HEK293 (cell line): Measurements from ENCODE around the gene AAK1.

Experiments
- CTCF ChIA-PET: fragments of 350-600 bp; formaldehyde crosslinking; extraction: SDS; loops from one replicate; lab custom pipeline; 2021; ENCODE audit warnings: antibody characterized with exemption; lab: Yijun Ruan, JAX
- POLR2A ChIA-PET: fragments of 300-600 bp; formaldehyde crosslinking; extraction: SDS; loops from one replicate; lab custom pipeline; 2020; ENCODE audit warnings: antibody characterized with exemption, inconsistent platforms; lab: Yijun Ruan, JAX
- H3K27ac ChIP-seq: fragments of 200-500 bp; sonication (Bioruptor generic); 2 replicates; pipeline ENCODE4 v1.5.1; 2014; ENCODE audit warnings: low read depth, low read length, control low read depth, inconsistent platforms; ENCODE audit errors: extremely low read depth
- H3K36me3 ChIP-seq, 2 experiments: fragments of 200-500 bp in 1 of 2; sonication (Bioruptor generic) in 1 of 2; 1 replicate in 1 of 2; 2 replicates in 1 of 2; pipeline ENCODE4 v1.5.1; 2014 to 2017; ENCODE audit warnings: inconsistent platforms in 2 of 2, low read length in 2 of 2; ENCODE audit not compliant: control insufficient read depth in 2 of 2, insufficient read depth in 1 of 2
- H3K4me1 ChIP-seq: fragments of 200-500 bp; sonication (Bioruptor generic); 2 replicates; pipeline ENCODE4 v1.5.1; 2014; ENCODE audit warnings: mild to moderate bottlenecking, low read length, inconsistent platforms; ENCODE audit not compliant: control insufficient read depth, insufficient read depth
- H3K4me3 ChIP-seq: 2 replicates; pipeline ENCODE4 v1.5.1; 2011; ENCODE audit warnings: low read depth, mild to moderate bottlenecking, control low read depth, low read length, moderate library complexity
- H3K9me3 ChIP-seq: fragments of 200-500 bp; sonication (Bioruptor generic); 2 replicates; pipeline ENCODE4 v1.5.1; 2014; ENCODE audit warnings: low read depth, low read length, inconsistent platforms; ENCODE audit not compliant: control insufficient read depth, insufficient read depth
- HOXA7 ChIP-seq: sonication (generic); formaldehyde crosslinking; IDR thresholded peaks from 2 replicates; pipeline ENCODE4 v1.8.1; 2022; ENCODE audit warnings: missing genetic modification reagents, borderline replicate concordance
- MEIS1 ChIP-seq: sonication (generic); formaldehyde crosslinking; IDR thresholded peaks from 2 replicates; pipeline ENCODE4 v1.8.1; 2022; ENCODE audit warnings: missing genetic modification reagents, mild to moderate bottlenecking, borderline replicate concordance
- SCRT2 ChIP-seq: fragments of 450-650 bp; formaldehyde crosslinking; IDR thresholded peaks from 2 replicates; pipeline ENCODE4 v1.5.1; 2016; ENCODE audit warnings: missing biosample characterization, missing genetic modification characterization
- ZBTB49 ChIP-seq: fragments of 450-650 bp; formaldehyde crosslinking; IDR thresholded peaks from 2 replicates; pipeline ENCODE4 v1.5.1; 2016; ENCODE audit warnings: missing biosample characterization, missing genetic modification characterization, low read depth
- ZBTB7A ChIP-seq: fragments of 450-650 bp; formaldehyde crosslinking; IDR thresholded peaks from 2 replicates; pipeline ENCODE4 v1.5.1; 2016; ENCODE audit warnings: low read depth, missing biosample characterization, missing genetic modification characterization
- ZFP37 ChIP-seq: fragments of 450-650 bp; formaldehyde crosslinking; IDR thresholded peaks from 2 replicates; pipeline ENCODE4 v1.5.1; 2016; ENCODE audit warnings: missing biosample characterization, missing genetic modification characterization
- ZFP41 ChIP-seq: fragments of 450-650 bp; formaldehyde crosslinking; IDR thresholded peaks from 2 replicates; pipeline ENCODE4 v1.5.1; 2016; ENCODE audit warnings: missing biosample characterization, missing genetic modification characterization, borderline replicate concordance
- ZNF121 ChIP-seq: fragments of 450-650 bp; formaldehyde crosslinking; IDR thresholded peaks from 2 replicates; pipeline ENCODE4 v1.5.1; 2016; ENCODE audit warnings: missing biosample characterization, missing genetic modification characterization
- ZNF175 ChIP-seq: fragments of 450-650 bp; formaldehyde crosslinking; IDR thresholded peaks from 2 replicates; pipeline ENCODE4 v1.5.1; 2016; ENCODE audit warnings: missing biosample characterization, missing genetic modification characterization
- ZNF211 ChIP-seq: fragments of 450-650 bp; formaldehyde crosslinking; IDR thresholded peaks from 2 replicates; pipeline ENCODE4 v1.5.1; 2016; ENCODE audit warnings: low read depth, missing biosample characterization, missing genetic modification characterization
- ZNF239 ChIP-seq: fragments of 450-650 bp; formaldehyde crosslinking; IDR thresholded peaks from 2 replicates; pipeline ENCODE4 v1.5.1; 2016; ENCODE audit warnings: missing biosample characterization, missing genetic modification characterization
- ZNF274 ChIP-seq, 2 experiments: fragments of 200-500 bp in 1 of 2; fragments of 450-650 bp in 1 of 2; sonication (Bioruptor generic) in 1 of 2; formaldehyde crosslinking in 1 of 2; IDR thresholded peaks; 2 replicates each; pipeline versions ENCODE4 v1.5.1 to v1.6.1; 2014 to 2016; ENCODE audit warnings: borderline replicate concordance in 1 of 2, inconsistent platforms in 1 of 2, low read length in 1 of 2, missing biosample characterization in 1 of 2, missing genetic modification characterization in 1 of 2
- ZNF280D ChIP-seq: fragments of 450-650 bp; formaldehyde crosslinking; IDR thresholded peaks from 2 replicates; pipeline ENCODE4 v1.5.1; 2016; ENCODE audit warnings: missing biosample characterization, missing genetic modification characterization
- ZNF488 ChIP-seq: fragments of 450-650 bp; formaldehyde crosslinking; IDR thresholded peaks from 2 replicates; pipeline ENCODE4 v1.5.1; 2016; ENCODE audit warnings: missing biosample characterization, missing genetic modification characterization
- ZNF501 ChIP-seq: fragments of 450-650 bp; formaldehyde crosslinking; IDR thresholded peaks from 2 replicates; pipeline ENCODE4 v1.5.1; 2016; ENCODE audit warnings: missing biosample characterization, missing genetic modification characterization
- ZNF529 ChIP-seq: fragments of 450-650 bp; formaldehyde crosslinking; IDR thresholded peaks from 2 replicates; pipeline ENCODE4 v1.5.1; 2017; ENCODE audit warnings: missing genetic modification characterization, missing biosample characterization; ENCODE audit not compliant: insufficient replicate concordance
- ZNF561 ChIP-seq: fragments of 450-650 bp; IDR thresholded peaks from 2 replicates; pipeline ENCODE4 v1.5.1; 2018; ENCODE audit warnings: missing biosample characterization, missing genetic modification characterization, borderline replicate concordance
- ZNF610 ChIP-seq: fragments of 450-650 bp; formaldehyde crosslinking; IDR thresholded peaks from 2 replicates; pipeline ENCODE4 v1.5.1; 2016; ENCODE audit warnings: missing biosample characterization, missing genetic modification characterization, borderline replicate concordance
- ZNF626 ChIP-seq: fragments of 450-650 bp; sonication (Bioruptor Pico); formaldehyde crosslinking; IDR thresholded peaks from 2 replicates; pipeline ENCODE4 v1.5.1; 2018; ENCODE audit warnings: missing biosample characterization, missing genetic modification characterization, inconsistent platforms
- ZNF639 ChIP-seq: fragments of 450-650 bp; formaldehyde crosslinking; IDR thresholded peaks from 2 replicates; pipeline ENCODE4 v1.5.1; 2016; ENCODE audit warnings: missing biosample characterization, missing genetic modification characterization
- ZNF776 ChIP-seq: fragments of 450-650 bp; formaldehyde crosslinking; IDR thresholded peaks from 2 replicates; pipeline ENCODE4 v1.5.0; 2017; ENCODE audit warnings: missing biosample characterization, missing genetic modification characterization, borderline replicate concordance
- ZNF830 ChIP-seq: fragments of 450-650 bp; IDR thresholded peaks from 2 replicates; pipeline ENCODE4 v1.5.0; 2018; ENCODE audit warnings: missing biosample characterization, missing genetic modification characterization, low read depth, mild to moderate bottlenecking, moderate library complexity
- ZSCAN18 ChIP-seq: fragments of 450-650 bp; formaldehyde crosslinking; IDR thresholded peaks from 2 replicates; pipeline ENCODE4 v1.5.1; 2016; ENCODE audit warnings: missing biosample characterization, missing genetic modification characterization

The AAK1 gene

GRCh38 chr2:69466728-69467127, 176.8 kb downstream of the AAK1 start:
- no peak overlapping the region for H3K4me3 ChIP-seq
- no peak overlapping the region for H3K27ac ChIP-seq
- H3K9me3 ChIP-seq = no peaks in the 10 kb centered on the region
- CTCF ChIA-PET = no interaction called here
- no peaks in the 10 kb centered on the region for H3K4me1 ChIP-seq
- TF ChIP-seq ZNF501 (tag by site-specific recombination) = no peak
- no peak for TF ChIP-seq SCRT2 (tag by site-specific recombination)
- TF ChIP-seq ZNF776 (tag by site-specific recombination) = no peak
- TF ChIP-seq ZNF239 (tag by site-specific recombination) = no peak
- no peak for TF ChIP-seq HOXA7 (CRISPR knock-in tag)
- TF ChIP-seq ZNF175 (tag by site-specific recombination) = no peak
- peaks cover 0 to 16% of the 10 kb centered on the region in 2 experiments; a peak in 1 of 3 replicates for H3K36me3 ChIP-seq
- POLR2A ChIA-PET = interaction anchor here (1.0 kb wide), 1 partner anchor 29 kb away, joined by 3 read pairs; the partner anchor contains the start of gene NFU1

GRCh38 chr2:69465513-69466456, 177.8 kb downstream of the AAK1 start:
- CTCF ChIA-PET = interaction anchor here (0.6 to 1.1 kb wide), 2 partner anchors 30 to 100 kb away, joined by 3 read pairs; no protein-coding TSS in a partner anchor
- no peak overlapping the region for H3K4me3 ChIP-seq
- peaks cover 0 to 16% of the 10 kb centered on the region in 2 experiments; a peak in 1 of 3 replicates for H3K36me3 ChIP-seq
- no peaks in the 10 kb centered on the region for H3K9me3 ChIP-seq
- H3K4me1 ChIP-seq = no peaks in the 10 kb centered on the region
- POLR2A ChIA-PET = interaction anchor here (0.6 to 1.0 kb wide), 2 partner anchors 28 to 160 kb away, joined by 3 to 9 read pairs; partner anchors contain the start of gene NFU1
- no peak overlapping the region for H3K27ac ChIP-seq
- TF ChIP-seq ZBTB7A (tag by site-specific recombination) = no peak
- no peak for TF ChIP-seq ZNF529 (tag by site-specific recombination)
- no peak for TF ChIP-seq ZNF561 (tag by site-specific recombination)
- TF ChIP-seq ZNF830 = no peak
- no peak for TF ChIP-seq ZNF626 (tag by site-specific recombination)
- no peak for TF ChIP-seq ZNF488 (tag by site-specific recombination)
- TF ChIP-seq ZNF280D (tag by site-specific recombination) = no peak
- TF ChIP-seq ZNF274 (IDR thresholded peaks at IDR 0.05; ENCODE audit: low read length) = no peak
- TF ChIP-seq ZNF274 (tag by site-specific recombination; IDR thresholded peaks at IDR 0.05; ENCODE audit: borderline replicate concordance) = no peak
- TF ChIP-seq ZNF639 (tag by site-specific recombination) = no peak
- TF ChIP-seq MEIS1 (CRISPR knock-in tag) = no peak
- no peak for TF ChIP-seq ZNF211 (tag by site-specific recombination)
- TF ChIP-seq ZBTB49 = no peak
- TF ChIP-seq ZNF610 (tag by site-specific recombination) = no peak
- TF ChIP-seq ZSCAN18 = no peak
- TF ChIP-seq ZFP41 (tag by site-specific recombination) = no peak
- TF ChIP-seq ZNF121 (tag by site-specific recombination) = no peak
- TF ChIP-seq ZFP37 = no peak
